Measurements from ENCODE around the gene TMEM14C.

TMEM14C gene

DNA sequence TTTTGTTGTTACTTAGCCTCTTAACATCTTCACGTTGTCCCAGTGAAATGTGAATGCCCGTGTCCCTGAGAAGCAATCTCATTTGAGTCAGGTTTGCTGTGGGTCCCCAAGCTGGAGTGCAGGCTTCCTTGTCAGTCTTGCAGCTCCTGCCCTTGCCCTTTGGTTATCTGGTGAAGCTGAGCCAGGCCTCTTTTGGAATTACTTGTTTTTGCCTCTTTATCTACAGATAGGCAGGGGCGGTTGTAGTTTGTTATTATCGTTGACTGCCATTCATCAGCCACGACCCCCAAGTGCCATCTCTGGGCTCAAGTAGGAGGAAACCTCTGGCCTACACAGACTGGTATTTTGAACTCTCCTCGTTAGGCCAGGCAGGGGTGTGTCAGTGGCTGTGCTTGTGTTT is 2.2 kb downstream of the TMEM14C start:
- no peak for TF ChIP-seq CTCF (IDR thresholded peaks at IDR 0.05; ENCODE audit: low read length)
- no peak for TF ChIP-seq EZH2 (IDR thresholded peaks at IDR 0.05; ENCODE audit: borderline replicate concordance, low read length)
- no peaks in the 10 kb centered on the region for H3K27me3 ChIP-seq (ENCODE audit: insufficient read depth, low read length)
- H3K4me3 ChIP-seq (ENCODE audit: low read depth, low read length, poor library complexity, severe bottlenecking) = no peak overlapping the region
- no peaks in the 10 kb centered on the region for H3K9me2 ChIP-seq (ENCODE audit: low read depth, low read length)
- H2AFZ ChIP-seq (ENCODE audit: low read length) = no peak overlapping the region
- no peak overlapping the region; the same call in 1 of the 2 replicates for H3K9ac ChIP-seq (ENCODE audit: low read length)
- H3K79me2 ChIP-seq (ENCODE audit: insufficient read depth, low read length) = no peaks in the 10 kb centered on the region
- H3K27ac ChIP-seq (ENCODE audit: low read depth, low read length, poor library complexity, severe bottlenecking) = no peak overlapping the region
- peaks cover 41% of the 10 kb centered on the region for H3K4me1 ChIP-seq (ENCODE audit: insufficient read depth, low read length, severe bottlenecking)
- H3K9me3 ChIP-seq (ENCODE audit: low read length) = no peaks in the 10 kb centered on the region
- H4K20me1 ChIP-seq (ENCODE audit: insufficient read depth, low read length) = no peaks in the 10 kb centered on the region
- peaks cover 36% of the 10 kb centered on the region for H3K36me3 ChIP-seq (ENCODE audit: insufficient read depth, low read length)
- no peaks in the 10 kb centered on the region for H3F3A ChIP-seq (ENCODE audit: insufficient read depth, low read length)
- no peak overlapping the region for H3K4me2 ChIP-seq (ENCODE audit: low read length)

- Histone ChIP-seq H3K36me3 (ENCODE audit: insufficient read depth, low read length) (peaks cover 43% of the 10 kb centered on the region), H3K9me2 (ENCODE audit: low read depth, low read length) (no peaks in the 10 kb centered on the region), H3K27ac (ENCODE audit: low read depth, low read length, poor library complexity, severe bottlenecking) (no peak overlapping the region), H3K4me1 (ENCODE audit: insufficient read depth, low read length, severe bottlenecking) (peaks cover 36% of the 10 kb centered on the region), H3K79me2 (ENCODE audit: insufficient read depth, low read length) (no peaks in the 10 kb centered on the region), H3F3A (ENCODE audit: insufficient read depth, low read length) (no peaks in the 10 kb centered on the region), H4K20me1 (ENCODE audit: insufficient read depth, low read length) (no peaks in the 10 kb centered on the region), H3K27me3 (ENCODE audit: insufficient read depth, low read length) (no peaks in the 10 kb centered on the region), H2AFZ (ENCODE audit: low read length) (no peak overlapping the region), H3K4me2 (ENCODE audit: low read length) (no peak overlapping the region), H3K4me3 (ENCODE audit: low read depth, low read length, poor library complexity, severe bottlenecking) (no peak overlapping the region), H3K9me3 (ENCODE audit: low read length) (no peaks in the 10 kb centered on the region), H3K9ac (ENCODE audit: low read length) (no peak overlapping the region)
- TF ChIP-seq CTCF (IDR thresholded peaks at IDR 0.05; ENCODE audit: low read length) (no peak), EZH2 (IDR thresholded peaks at IDR 0.05; ENCODE audit: borderline replicate concordance, low read length) (no peak)
Observed at GRCh38 chr6:10725716-10726115, 2.8 kb downstream of the TMEM14C start.

DNA sequence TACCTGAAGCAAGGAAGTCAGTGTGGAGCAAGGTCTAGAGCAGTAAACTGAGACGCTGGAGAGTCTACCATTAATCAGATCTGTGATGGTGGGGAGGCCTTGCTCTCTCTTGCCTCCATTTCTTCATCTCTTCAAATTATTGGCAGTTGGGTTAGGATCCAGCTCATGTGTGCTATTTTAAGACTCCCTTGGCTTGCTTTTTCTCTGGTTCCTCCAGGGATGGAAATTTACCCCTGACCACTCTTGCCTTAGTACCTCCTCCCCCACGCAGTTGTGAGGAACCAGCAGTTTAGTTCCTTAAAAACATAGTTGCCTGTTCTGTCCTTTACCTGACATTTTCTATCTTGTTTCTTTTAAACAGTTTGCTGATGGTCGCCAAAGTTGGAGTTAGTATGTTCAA is 7.4 kb downstream of the TMEM14C start:
- no peak for TF ChIP-seq EZH2 (IDR thresholded peaks at IDR 0.05; ENCODE audit: borderline replicate concordance, low read length)
- TF ChIP-seq CTCF (IDR thresholded peaks at IDR 0.05; ENCODE audit: low read length) = no peak
- Histone ChIP-seq H3K4me2 (ENCODE audit: low read length) (no peak overlapping the region), H3F3A (ENCODE audit: insufficient read depth, low read length) (no peaks in the 10 kb centered on the region), H4K20me1 (ENCODE audit: insufficient read depth, low read length) (no peaks in the 10 kb centered on the region), H3K79me2 (ENCODE audit: insufficient read depth, low read length) (no peaks in the 10 kb centered on the region), H3K4me1 (ENCODE audit: insufficient read depth, low read length, severe bottlenecking) (no peaks in the 10 kb centered on the region), H3K9ac (ENCODE audit: low read length) (no peak overlapping the region), H3K27me3 (ENCODE audit: insufficient read depth, low read length) (no peaks in the 10 kb centered on the region), H3K9me3 (ENCODE audit: low read length) (no peaks in the 10 kb centered on the region), H3K27ac (ENCODE audit: low read depth, low read length, poor library complexity, severe bottlenecking) (no peak overlapping the region), H3K4me3 (ENCODE audit: low read depth, low read length, poor library complexity, severe bottlenecking) (no peak overlapping the region), H3K36me3 (ENCODE audit: insufficient read depth, low read length) (peaks cover 55% of the 10 kb centered on the region), H2AFZ (ENCODE audit: low read length) (no peak overlapping the region), H3K9me2 (ENCODE audit: low read depth, low read length) (no peaks in the 10 kb centered on the region)
